Upper lobe of left lung (tissue), 4 donors: ENCODE measurements around the gene SYCP3.

Source experiments
- EP300 ChIP-seq, 4 donors: sonication (generic); formaldehyde crosslinking; IDR thresholded peaks; one replicate each; pipeline ENCODE4 v1.5.1; 2017; ENCODE audit warnings: antibody characterized with exemption in 4 of 4, control low read depth in 2 of 4
- POLR2A ChIP-seq, 4 donors: fragments of 450-650 bp; IDR thresholded peaks; one replicate each; pipeline ENCODE4 v1.5.1; 2016 to 2017; ENCODE audit warnings: antibody characterized with exemption in 4 of 4, mild to moderate bottlenecking in 2 of 4
- POLR2AphosphoS5 ChIP-seq, 2 donors: sonication (generic); formaldehyde crosslinking; IDR thresholded peaks; one replicate each; pipeline ENCODE4 v1.5.1; 2017; ENCODE audit warnings: antibody characterized with exemption in 2 of 2
- TF ChIP-seq, protein P1 (sequence below), 6 experiments: fragments of 450-650 bp in 4 of 6; fragments of 200-600 bp in 2 of 6; sonication (generic) in 2 of 6; IDR thresholded peaks; one replicate each; pipeline ENCODE4 v1.5.1; 2016 to 2019; ENCODE audit warnings: antibody characterized with exemption in 6 of 6

DNA sequence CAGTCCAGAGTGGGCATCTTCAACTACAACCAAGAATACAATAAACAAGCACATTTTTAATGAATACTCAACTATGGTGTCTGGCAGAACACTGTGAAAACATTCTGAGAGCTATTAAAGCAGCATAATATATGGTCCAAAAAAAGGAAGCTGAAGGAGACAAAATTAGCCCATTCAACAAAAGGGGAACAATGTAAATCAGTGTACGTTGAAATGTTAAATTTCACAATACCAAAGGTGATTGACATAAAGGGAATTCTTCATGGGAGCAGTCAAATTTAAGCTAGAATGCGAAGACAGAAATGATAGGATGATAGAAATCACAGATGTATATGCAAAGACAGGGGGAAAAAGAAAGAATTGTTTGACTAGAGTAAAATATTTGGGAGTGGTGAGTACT, 41.3 kb upstream of the SYCP3 start:
- TF ChIP-seq, protein P1, sequence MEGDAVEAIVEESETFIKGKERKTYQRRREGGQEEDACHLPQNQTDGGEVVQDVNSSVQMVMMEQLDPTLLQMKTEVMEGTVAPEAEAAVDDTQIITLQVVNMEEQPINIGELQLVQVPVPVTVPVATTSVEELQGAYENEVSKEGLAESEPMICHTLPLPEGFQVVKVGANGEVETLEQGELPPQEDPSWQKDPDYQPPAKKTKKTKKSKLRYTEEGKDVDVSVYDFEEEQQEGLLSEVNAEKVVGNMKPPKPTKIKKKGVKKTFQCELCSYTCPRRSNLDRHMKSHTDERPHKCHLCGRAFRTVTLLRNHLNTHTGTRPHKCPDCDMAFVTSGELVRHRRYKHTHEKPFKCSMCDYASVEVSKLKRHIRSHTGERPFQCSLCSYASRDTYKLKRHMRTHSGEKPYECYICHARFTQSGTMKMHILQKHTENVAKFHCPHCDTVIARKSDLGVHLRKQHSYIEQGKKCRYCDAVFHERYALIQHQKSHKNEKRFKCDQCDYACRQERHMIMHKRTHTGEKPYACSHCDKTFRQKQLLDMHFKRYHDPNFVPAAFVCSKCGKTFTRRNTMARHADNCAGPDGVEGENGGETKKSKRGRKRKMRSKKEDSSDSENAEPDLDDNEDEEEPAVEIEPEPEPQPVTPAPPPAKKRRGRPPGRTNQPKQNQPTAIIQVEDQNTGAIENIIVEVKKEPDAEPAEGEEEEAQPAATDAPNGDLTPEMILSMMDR (IDR thresholded peaks at IDR 0.05), result no peak
- TF ChIP-seq POLR2A (IDR thresholded peaks at IDR 0.05) (no peak), POLR2AphosphoS5 (IDR thresholded peaks at IDR 0.05) (no peak), EP300 (IDR thresholded peaks at IDR 0.05) (no peak)
